Neural cell (in vitro differentiated cells): ENCODE data around the gene PALD1.

Experiments used
- EP300 ChIP-seq: fragments of 450-650 bp; conservative IDR thresholded peaks from 2 replicates; pipeline ENCODE4 v1.6.1; 2014; ENCODE audit warnings: antibody characterized with exemption, mild to moderate bottlenecking, moderate library complexity; ENCODE audit not compliant: poor library complexity, severe bottlenecking
- EZH2 ChIP-seq: fragments of 200-600, 300-800 bp; shearing (Covaris generic), sonication (generic); IDR thresholded peaks from 2 replicates; pipeline ENCODE4 v1.6.1; 2014; ENCODE audit warnings: antibody characterized with exemption, low read length, borderline replicate concordance, mild to moderate bottlenecking; ENCODE audit not compliant: insufficient read depth, poor library complexity, severe bottlenecking
- POLR2AphosphoS5 ChIP-seq: IDR thresholded peaks from 2 replicates; pipeline ENCODE4 v1.6.1; 2012
- RAD21 ChIP-seq: fragments of 450-650 bp; conservative IDR thresholded peaks from 2 replicates; pipeline ENCODE4 v1.6.1; 2014; ENCODE audit warnings: antibody characterized with exemption, mild to moderate bottlenecking, moderate library complexity
- SMC3 ChIP-seq: fragments of 450-650 bp; conservative IDR thresholded peaks from 2 replicates; pipeline ENCODE4 v1.6.1; 2014; ENCODE audit warnings: antibody characterized with exemption, mild to moderate bottlenecking, moderate library complexity; ENCODE audit not compliant: poor library complexity
- TAF1 ChIP-seq: IDR thresholded peaks from 2 replicates; pipeline ENCODE4 v1.6.1; 2012; ENCODE audit warnings: low read depth
- TF ChIP-seq, protein P1 (sequence below): fragments of 450-650 bp; IDR thresholded peaks from 2 replicates; pipeline ENCODE4 v1.5.1; 2014; ENCODE audit warnings: antibody characterized with exemption, mild to moderate bottlenecking, moderate library complexity; ENCODE audit not compliant: poor library complexity, severe bottlenecking
- TF ChIP-seq, protein P2 (sequence below): IDR thresholded peaks from 2 replicates; pipeline ENCODE4 v1.6.1; 2012; ENCODE audit warnings: borderline replicate concordance

DNA sequence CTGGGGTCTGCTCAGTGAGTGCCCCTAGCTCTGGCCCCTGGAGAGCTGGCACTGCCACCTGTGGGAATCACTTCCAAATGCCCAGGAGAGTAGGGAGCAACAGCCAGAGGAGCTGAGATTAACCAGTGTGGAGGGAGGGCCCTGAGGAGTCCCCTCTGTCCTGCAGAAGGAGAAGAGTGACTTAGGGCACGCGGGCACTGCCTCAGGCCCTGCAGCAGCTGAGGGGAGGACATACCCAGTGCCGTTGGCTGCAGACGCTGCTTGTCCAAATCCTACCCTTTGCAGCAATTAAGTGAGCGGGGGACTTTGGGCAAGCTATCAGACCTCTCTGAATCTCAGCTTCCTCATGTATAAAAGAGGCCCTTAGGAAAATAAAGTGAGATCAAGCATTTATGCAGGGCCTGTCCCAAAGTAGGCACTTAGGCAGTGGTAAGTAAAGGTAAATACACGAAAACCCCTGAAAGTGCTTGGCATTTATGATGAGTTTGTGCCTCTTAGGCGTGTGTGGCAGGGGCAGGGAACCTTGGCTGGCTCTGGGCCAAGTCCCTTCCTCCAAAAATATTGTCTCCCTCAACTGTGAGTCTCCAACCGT is 107.1 kb downstream of the PALD1 start:
- TF ChIP-seq, protein P1, sequence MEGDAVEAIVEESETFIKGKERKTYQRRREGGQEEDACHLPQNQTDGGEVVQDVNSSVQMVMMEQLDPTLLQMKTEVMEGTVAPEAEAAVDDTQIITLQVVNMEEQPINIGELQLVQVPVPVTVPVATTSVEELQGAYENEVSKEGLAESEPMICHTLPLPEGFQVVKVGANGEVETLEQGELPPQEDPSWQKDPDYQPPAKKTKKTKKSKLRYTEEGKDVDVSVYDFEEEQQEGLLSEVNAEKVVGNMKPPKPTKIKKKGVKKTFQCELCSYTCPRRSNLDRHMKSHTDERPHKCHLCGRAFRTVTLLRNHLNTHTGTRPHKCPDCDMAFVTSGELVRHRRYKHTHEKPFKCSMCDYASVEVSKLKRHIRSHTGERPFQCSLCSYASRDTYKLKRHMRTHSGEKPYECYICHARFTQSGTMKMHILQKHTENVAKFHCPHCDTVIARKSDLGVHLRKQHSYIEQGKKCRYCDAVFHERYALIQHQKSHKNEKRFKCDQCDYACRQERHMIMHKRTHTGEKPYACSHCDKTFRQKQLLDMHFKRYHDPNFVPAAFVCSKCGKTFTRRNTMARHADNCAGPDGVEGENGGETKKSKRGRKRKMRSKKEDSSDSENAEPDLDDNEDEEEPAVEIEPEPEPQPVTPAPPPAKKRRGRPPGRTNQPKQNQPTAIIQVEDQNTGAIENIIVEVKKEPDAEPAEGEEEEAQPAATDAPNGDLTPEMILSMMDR: no peak
- no peak for TF ChIP-seq EP300
- TF ChIP-seq, protein P2, sequence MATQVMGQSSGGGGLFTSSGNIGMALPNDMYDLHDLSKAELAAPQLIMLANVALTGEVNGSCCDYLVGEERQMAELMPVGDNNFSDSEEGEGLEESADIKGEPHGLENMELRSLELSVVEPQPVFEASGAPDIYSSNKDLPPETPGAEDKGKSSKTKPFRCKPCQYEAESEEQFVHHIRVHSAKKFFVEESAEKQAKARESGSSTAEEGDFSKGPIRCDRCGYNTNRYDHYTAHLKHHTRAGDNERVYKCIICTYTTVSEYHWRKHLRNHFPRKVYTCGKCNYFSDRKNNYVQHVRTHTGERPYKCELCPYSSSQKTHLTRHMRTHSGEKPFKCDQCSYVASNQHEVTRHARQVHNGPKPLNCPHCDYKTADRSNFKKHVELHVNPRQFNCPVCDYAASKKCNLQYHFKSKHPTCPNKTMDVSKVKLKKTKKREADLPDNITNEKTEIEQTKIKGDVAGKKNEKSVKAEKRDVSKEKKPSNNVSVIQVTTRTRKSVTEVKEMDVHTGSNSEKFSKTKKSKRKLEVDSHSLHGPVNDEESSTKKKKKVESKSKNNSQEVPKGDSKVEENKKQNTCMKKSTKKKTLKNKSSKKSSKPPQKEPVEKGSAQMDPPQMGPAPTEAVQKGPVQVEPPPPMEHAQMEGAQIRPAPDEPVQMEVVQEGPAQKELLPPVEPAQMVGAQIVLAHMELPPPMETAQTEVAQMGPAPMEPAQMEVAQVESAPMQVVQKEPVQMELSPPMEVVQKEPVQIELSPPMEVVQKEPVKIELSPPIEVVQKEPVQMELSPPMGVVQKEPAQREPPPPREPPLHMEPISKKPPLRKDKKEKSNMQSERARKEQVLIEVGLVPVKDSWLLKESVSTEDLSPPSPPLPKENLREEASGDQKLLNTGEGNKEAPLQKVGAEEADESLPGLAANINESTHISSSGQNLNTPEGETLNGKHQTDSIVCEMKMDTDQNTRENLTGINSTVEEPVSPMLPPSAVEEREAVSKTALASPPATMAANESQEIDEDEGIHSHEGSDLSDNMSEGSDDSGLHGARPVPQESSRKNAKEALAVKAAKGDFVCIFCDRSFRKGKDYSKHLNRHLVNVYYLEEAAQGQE: no peak
- no peak for TF ChIP-seq POLR2AphosphoS5
- no peak for TF ChIP-seq TAF1
- no peak for TF ChIP-seq EZH2
- no peak for TF ChIP-seq SMC3
- no peak for TF ChIP-seq RAD21
